Vagina (tissue), 2 donors: ENCODE data around the gene SGK2.

Experiments used
- POLR2A ChIP-seq, 2 donors: fragments of 450-650 bp; IDR thresholded peaks; one replicate each; pipeline ENCODE4 v1.6.1; 2017; ENCODE audit warnings: antibody characterized with exemption in 2 of 2, mild to moderate bottlenecking in 2 of 2, moderate library complexity in 2 of 2
- TF ChIP-seq, protein P1 (sequence below), 3 experiments: fragments of 450-650 bp in 2 of 3; fragments of 200-600 bp in 1 of 3; sonication (generic) in 1 of 3; IDR thresholded peaks; one replicate each; pipeline ENCODE4 v1.5.1; 2017 to 2019; ENCODE audit warnings: antibody characterized with exemption in 3 of 3, mild to moderate bottlenecking in 2 of 3, moderate library complexity in 2 of 3

DNA sequence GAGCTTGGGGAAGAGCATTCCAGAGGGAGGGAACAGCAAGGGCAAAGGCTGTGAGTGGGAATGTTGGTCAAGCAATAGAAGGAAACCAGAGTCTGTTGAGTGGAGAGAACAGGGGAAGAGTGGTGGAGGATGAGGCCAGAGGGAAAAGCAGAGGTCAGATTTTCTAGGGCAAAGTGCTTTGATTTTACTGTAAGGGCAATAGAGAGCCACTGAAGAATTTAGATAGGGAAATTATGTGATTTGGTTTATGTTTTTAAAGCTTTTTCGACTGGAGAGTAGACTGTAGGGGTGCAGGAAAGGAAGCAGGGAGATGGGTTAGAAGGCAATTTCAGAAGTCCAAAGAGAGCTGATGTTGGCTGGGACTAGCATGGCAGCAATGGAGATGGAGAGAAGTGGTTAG, 46.9 kb upstream of the SGK2 start:
- TF ChIP-seq, protein P1, sequence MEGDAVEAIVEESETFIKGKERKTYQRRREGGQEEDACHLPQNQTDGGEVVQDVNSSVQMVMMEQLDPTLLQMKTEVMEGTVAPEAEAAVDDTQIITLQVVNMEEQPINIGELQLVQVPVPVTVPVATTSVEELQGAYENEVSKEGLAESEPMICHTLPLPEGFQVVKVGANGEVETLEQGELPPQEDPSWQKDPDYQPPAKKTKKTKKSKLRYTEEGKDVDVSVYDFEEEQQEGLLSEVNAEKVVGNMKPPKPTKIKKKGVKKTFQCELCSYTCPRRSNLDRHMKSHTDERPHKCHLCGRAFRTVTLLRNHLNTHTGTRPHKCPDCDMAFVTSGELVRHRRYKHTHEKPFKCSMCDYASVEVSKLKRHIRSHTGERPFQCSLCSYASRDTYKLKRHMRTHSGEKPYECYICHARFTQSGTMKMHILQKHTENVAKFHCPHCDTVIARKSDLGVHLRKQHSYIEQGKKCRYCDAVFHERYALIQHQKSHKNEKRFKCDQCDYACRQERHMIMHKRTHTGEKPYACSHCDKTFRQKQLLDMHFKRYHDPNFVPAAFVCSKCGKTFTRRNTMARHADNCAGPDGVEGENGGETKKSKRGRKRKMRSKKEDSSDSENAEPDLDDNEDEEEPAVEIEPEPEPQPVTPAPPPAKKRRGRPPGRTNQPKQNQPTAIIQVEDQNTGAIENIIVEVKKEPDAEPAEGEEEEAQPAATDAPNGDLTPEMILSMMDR (IDR thresholded peaks at IDR 0.05) = no peak
- TF ChIP-seq POLR2A (IDR thresholded peaks at IDR 0.05) = no peak
